NCI-H748 (cell line): ENCODE data around the gene SLC9A9.
A peak's percentile ranks its signal among the peaks of the same experiment; 100 is the strongest.
"Not testable (repeated sequence)": the region's sequence is repeated elsewhere in the genome, so short reads cannot be mapped to it uniquely, and the experiment has no call there.

Experiments
- DNase-seq: peaks from one replicate; lab custom pipeline; 2025; ENCODE audit not compliant: unreplicated experiment; lab: John Stamatoyannopoulos, UW

Gene SLC9A9

DNA sequence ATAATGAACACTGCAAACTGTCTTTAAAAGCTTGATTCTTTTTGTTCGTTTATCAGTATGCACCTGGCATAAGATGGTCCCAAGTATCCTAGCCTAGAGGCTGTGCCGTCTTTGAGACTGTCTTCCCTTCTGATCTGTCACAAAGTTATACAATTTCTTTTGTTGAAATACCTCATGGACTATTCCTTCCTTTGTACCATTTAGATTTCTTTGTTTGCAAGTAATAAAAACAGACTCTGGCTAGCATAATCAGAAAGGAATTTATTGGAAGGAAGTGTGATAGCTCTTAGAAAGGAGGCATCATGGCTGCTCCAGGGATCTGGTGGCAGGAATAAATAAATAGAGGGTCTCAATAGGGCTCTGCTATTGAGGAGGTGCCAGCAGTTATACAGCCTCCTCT is 280.4 kb downstream of the SLC9A9 start:
- no peak for DNase-seq

DNA sequence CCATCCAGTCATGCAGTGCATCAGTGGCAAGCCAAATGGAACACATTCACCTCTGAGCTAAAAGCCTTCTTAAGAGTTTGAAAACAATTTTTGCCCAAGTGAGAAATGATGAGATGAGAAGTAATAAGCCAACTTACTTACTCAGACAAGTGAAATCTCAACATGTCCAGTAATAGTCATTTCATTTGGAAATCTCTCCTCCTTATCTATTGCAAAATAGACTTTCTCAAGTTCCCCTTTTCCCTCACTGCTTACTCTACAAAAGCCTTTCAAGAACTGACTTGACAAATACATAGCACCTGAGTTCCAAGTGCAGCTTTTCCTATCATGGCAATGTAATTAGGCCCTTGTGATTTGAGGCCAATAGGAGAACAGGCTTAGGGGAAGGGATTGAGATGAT is 282.3 kb downstream of the SLC9A9 start:
- DNase-seq: peak; percentile 6

GRCh38 chr3:143563786-143564185 is 284.5 kb downstream of the SLC9A9 start:
- no peak for DNase-seq

DNA sequence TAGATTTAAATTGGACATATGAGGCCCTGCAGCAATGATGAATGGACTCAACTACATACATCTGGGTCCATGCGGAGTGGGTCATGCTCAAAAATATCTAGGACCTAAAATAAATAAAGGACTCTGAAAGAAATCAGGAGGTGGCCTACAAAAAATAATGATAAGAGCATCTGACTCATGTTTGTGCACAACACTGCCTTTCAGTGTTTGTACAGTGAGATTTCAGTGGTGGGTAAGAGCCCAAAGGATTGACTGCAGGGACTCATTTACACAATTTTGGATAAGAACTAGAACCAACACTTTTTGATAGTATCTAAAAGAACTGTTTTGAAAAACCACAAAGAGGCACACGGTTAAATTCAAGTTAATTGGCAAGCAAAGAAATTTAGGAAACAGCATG is 285.5 kb downstream of the SLC9A9 start:
- DNase-seq: no peak

DNA sequence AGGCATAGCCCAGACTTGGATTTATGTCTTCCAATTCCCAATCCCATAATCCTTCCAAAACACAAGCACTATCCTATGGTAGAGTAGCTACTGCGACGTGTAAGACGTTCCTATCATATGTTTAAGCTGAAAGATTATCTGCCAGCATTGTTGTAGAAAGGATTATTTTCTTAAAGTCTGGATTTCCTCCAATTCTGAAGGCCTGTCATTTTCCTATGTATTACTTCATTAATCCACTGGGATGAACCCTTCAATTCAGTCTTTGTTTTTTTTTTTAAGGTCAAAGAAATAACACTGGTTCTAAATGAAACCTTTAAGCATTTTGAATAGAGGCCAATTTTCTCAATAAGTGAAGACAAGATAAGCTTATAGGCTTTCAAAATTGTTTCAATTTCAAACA is 289.0 kb downstream of the SLC9A9 start:
- DNase-seq: no peak

DNA sequence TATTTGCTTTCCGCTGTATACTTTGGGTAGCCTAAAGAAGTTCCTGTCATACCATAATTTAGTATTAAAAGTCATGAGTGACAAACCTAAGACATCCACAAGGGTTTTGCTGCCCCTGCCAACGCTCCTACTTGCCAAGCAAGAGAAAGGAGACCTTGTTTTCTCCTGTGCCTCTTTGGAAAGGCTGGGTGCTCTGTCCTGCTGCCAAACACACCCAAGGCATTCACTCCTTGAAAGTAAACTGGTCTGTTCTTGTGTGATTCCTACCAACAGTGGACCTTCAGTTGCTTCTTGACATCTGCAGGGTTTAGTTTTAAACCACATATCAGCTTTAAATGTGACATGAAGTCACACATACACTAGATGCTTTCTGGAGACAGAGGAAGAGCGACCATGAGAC is 295.4 kb downstream of the SLC9A9 start:
- DNase-seq: no peak

DNA sequence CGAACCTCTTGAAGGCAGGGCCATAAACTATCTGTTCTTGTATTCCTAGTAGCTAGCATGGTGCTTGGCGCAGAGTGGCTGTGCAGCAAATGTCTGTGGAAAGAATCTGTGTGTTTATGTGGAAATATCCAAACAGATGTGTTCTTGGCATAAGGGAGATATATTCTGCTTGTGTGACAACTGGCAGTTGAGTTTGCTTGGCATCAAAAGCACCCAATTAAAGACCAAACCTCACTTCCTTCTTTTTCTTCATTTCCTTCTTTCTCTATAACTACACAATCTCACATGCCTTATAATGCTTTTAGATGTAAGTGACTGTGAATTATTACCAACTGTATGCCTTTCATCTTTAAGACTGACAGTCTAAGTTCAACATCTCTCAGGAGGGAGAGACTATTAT is 296.5 kb downstream of the SLC9A9 start:
- DNase-seq: no peak

GRCh38 chr3:143548861-143549497 is 299.3 kb downstream of the SLC9A9 start:
- DNase-seq: no peak

GRCh38 chr3:143548393-143548792 is 299.9 kb downstream of the SLC9A9 start:
- DNase-seq: no peak

GRCh38 chr3:143538577-143538981 is 309.7 kb downstream of the SLC9A9 start:
- DNase-seq: no peak

GRCh38 chr3:143538061-143538460 is 310.2 kb downstream of the SLC9A9 start:
- no peak for DNase-seq

DNA sequence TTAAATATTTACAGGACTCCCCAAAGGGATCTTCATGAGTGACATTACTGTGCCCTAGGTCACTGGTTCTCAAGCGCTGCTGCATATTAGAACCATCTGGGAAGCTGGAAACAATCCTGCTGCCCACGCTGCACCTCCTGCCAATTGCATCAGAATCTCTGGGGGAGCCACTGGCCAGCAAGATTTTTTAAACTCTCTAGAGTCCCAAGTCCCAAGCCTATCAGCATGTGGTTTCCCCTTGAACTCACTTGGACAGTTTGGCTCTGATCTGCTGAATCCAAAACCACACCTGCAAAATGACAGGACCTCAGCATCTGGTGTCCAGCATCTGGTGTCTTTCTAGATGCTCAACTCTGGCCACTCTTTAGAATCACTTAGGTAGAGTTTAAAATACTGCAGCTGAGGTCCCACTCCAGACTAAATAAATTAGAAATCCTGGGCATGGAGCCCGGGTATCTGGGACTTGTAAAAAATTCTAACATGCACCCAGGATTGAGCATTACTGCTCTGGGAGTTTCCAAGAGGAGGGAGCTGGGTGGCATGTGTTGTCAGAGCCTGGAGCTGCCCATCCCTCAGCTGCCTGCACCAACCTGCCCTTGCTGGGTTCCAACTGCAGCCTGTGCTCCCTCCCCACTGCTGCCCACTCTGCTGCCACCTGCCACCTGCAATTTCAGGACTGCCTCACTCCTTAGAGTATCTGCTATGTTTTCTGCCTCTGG is 311.3 kb downstream of the SLC9A9 start:
- DNase-seq: no peak

DNA sequence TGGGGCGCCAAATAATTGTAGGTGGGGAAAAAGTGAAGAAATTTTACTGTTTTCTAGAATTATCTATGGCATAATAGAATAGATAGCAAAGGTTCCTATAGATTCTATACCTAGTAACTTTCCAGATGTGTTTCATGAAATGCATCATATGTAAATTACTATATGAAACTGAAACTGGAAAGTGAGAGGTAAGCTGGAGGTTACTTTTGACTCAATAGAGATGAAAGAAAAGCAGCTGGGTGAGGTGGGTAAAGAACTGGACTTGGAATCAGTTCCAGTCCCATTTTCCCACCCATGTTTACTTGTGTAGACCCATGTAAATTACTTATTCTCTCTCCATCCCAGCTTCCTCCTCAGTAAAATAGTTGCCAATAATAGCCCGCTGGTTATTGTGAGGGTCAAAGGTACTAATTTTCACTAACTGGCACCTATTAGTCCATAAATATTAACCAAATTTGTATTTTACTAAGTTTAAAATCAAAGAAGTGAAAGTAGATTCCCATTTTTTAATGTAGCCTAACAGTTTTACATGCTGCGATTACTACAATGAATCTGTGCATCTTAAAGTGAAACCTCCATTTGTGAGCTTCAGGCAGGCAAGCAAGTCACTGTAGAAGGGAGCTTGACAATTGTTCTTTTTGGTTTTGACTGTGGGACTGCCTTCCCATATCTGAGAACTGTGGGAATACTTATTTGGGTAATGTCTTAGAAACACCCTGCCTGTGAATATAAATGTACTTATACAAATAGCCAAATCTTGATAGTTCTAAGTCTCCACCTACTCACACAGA is 312.1 kb downstream of the SLC9A9 start:
- DNase-seq: no peak

- DNase-seq: no peak
Measured at GRCh38 chr3:143533391-143533790, 314.9 kb downstream of the SLC9A9 start.

GRCh38 chr3:143532091-143532490 is 316.2 kb downstream of the SLC9A9 start:
- DNase-seq: no peak

- no peak for DNase-seq
Measured at GRCh38 chr3:143531101-143531500, 317.2 kb downstream of the SLC9A9 start.

DNA sequence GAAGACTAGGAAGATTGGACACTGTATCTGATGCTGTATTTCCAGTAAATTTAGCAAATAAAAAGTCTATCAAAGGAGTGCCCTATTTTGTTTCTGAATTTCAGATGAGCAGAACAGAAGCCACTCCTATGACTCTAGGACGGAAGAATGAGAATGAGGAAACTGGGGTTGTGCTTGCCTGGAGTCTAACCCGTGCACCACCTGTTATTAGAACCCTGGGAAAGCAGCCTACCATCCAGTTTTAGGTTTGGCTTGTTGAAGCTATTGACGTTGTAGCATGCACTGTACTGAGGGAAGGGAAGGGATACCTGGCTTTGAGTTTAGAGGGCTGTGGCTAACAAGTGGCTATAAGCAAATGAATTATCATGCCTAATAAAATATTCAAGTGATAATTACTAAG is 318.5 kb downstream of the SLC9A9 start:
- no peak for DNase-seq

DNA sequence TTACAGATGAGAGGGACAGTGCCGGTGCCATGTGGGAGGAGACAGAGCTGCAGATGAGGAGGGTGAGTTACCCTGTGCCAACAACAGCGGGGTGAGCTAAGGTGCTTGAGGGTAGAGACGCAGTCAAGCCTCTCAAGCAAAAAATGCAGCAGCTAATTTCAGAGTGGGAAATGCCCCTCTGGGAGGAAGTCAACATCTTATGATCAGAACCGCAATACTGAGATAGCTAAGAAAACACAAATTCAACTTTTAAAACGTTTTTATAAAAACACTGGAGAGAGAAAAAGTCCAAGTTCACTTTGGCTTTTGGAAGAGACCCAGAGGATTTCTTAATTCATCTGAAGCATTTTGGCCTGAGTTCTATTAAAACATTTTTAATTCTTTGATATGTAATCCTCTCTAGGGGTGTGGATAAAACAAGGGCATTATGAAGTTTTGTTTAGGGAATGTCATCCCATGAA is 319.2 kb downstream of the SLC9A9 start:
- DNase-seq: no peak

DNA sequence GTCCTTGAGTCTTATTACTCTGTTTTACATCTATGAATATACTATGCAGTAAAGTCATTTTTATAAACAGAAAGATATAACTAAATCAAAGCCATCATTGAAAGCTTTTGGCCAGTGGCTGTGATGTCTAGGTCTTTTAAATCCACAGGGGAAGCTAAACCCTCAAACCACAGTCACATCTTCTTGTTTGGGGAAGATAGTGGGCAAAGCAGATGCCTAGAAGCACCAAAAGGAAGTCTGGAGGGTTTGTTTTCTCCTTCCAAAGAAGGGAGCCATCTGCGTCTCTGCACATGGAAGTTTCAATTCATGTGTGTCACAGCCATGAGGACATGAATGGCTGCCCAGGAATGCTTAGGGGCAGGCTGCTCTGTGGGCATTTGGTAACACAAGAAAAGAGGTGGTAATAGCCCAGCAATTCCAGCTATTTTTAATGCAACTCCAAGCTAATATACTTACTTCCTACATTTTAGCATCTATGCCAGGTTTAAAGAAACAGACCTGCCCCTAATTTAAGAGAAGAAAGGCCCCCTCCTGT is 322.2 kb downstream of the SLC9A9 start:
- DNase-seq: no peak

DNA sequence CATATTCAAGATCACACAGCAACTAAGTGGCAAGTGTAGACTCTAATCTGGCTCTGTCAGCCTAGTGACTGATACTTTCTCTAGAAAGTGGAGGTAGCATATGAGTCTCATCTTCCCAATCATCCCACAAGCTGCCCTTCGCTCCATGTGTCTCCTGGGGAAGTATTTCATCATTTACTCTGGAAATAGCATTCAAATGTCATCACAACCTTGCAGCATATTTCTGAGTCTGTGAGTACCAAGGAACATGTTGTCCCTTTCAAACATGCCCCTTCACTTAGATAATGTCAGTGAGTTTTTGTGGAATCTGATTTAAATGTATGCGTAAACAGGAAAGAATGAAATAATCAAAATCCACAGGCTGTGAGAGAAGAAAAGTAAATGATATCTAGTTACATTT is 322.9 kb downstream of the SLC9A9 start:
- DNase-seq: no peak

DNA sequence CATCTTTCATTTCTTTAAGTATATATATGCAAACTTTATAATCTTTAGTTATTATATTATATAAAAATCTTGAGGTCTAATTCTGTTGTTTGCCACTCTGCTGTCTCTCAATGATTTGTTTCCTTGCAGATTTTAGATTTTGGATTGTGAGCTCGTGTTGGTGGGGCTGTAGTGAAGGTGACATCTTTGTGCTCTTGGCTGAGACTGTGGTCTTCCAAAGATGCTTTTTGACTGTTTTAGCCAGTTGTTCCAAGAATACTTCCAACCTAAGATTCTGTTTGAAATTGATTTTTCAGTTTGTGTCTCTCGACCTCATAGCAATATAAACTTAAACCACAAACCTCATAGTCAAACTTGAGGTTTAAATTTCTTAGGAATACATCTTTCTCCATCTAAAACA is 326.5 kb downstream of the SLC9A9 start:
- no peak for DNase-seq

DNA sequence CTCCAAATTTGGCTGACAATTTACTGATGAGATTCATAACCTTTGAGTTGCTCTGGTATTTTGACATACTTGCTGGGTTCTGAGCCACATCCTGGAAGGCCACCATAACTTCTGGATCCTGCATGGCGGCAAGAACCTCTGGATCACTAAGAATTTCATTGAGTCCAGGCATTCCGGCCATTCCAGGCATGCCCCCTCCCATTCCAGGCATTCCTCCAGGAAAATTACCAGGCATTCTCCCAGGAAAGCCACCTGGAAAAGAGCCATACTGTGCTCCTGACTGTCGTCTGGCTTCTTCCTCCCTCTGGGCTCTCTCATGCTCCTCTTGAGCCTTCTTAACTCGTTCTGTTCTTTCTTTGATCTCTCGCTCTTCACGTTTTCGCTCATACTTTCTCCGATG is 331.1 kb downstream of the SLC9A9 start:
- not testable (repeated sequence) for DNase-seq
